HG03558 (cell line): ENCODE measurements around the gene SIPA1L2.
"Not testable (repeated sequence)": the region's sequence is repeated elsewhere in the genome, so short reads cannot be mapped to it uniquely, and the experiment has no call there.

Source experiments
- ATAC-seq: cut with Tn5 transposase; IDR thresholded peaks from one replicate; pipeline ENCODE4 v1.9.1; 2021; ENCODE audit warnings: moderate number of reproducible peaks; ENCODE audit not compliant: unreplicated experiment; ENCODE audit errors: extremely low read depth

SIPA1L2 gene

GRCh38 chr1:232621050-232621449 lies 8.9 kb downstream of the SIPA1L2 start:
- no peak for ATAC-seq

- no peak for ATAC-seq
These were observed 9.5 kb downstream of the SIPA1L2 start for GRCh38 chr1:232620356-232620969.

- no peak for ATAC-seq
These were observed 12.7 kb downstream of the SIPA1L2 start for GRCh38 chr1:232617237-232617636.

GRCh38 chr1:232615306-232615800 lies 14.6 kb downstream of the SIPA1L2 start:
- no peak for ATAC-seq

- no peak for ATAC-seq
These were observed 15.1 kb downstream of the SIPA1L2 start for GRCh38 chr1:232614811-232615210.

GRCh38 chr1:232613752-232614381 lies 16.1 kb downstream of the SIPA1L2 start:
- ATAC-seq: no peak

- not testable (repeated sequence) for ATAC-seq
These were observed 17.1 kb downstream of the SIPA1L2 start for GRCh38 chr1:232612836-232613235.

- no peak for ATAC-seq
These were observed 18.1 kb downstream of the SIPA1L2 start for GRCh38 chr1:232611834-232612233.

- ATAC-seq: not testable (repeated sequence)
These were observed 18.8 kb downstream of the SIPA1L2 start for GRCh38 chr1:232610902-232611745.

GRCh38 chr1:232610192-232610901 lies 19.6 kb downstream of the SIPA1L2 start:
- no peak for ATAC-seq

GRCh38 chr1:232608427-232608826 lies 21.5 kb downstream of the SIPA1L2 start:
- no peak for ATAC-seq

GRCh38 chr1:232602622-232603021 lies 27.3 kb downstream of the SIPA1L2 start:
- no peak for ATAC-seq

GRCh38 chr1:232600424-232601258 lies 29.3 kb downstream of the SIPA1L2 start:
- no peak for ATAC-seq

- peak; percentile 39 for ATAC-seq
These were observed 30.5 kb downstream of the SIPA1L2 start for GRCh38 chr1:232599178-232600041.

- no peak for ATAC-seq
These were observed 31.1 kb downstream of the SIPA1L2 start for GRCh38 chr1:232598837-232599177.

GRCh38 chr1:232598133-232598532 lies 31.8 kb downstream of the SIPA1L2 start:
- ATAC-seq: no peak

GRCh38 chr1:232597721-232598120 lies 32.2 kb downstream of the SIPA1L2 start:
- ATAC-seq: peak; percentile 35

- ATAC-seq: no peak
These were observed 33.1 kb downstream of the SIPA1L2 start for GRCh38 chr1:232596666-232597303.
